Glutamatergic neuron (in vitro differentiated cells): Measurements from ENCODE around the gene PRR19. TPM values are rescaled to one million over a fixed set of nuclear protein-coding genes. Genes with fewer than 3 reads are reported as not detected.

ENCODE experiments used
- DNase-seq: peaks from one replicate; pipeline ENCODE4 v3.0.0; 2022
- H3K27ac Mint-ChIP-seq: one replicate; pipeline ENCODE4 v1.8.0; 2020; ENCODE audit warnings: mild to moderate bottlenecking, mixed read lengths, inconsistent platforms; ENCODE audit not compliant: unreplicated experiment
- H3K27me3 Mint-ChIP-seq: one replicate; pipeline ENCODE4 v1.8.0; 2020; ENCODE audit warnings: mild to moderate bottlenecking, moderate library complexity, mixed read lengths, inconsistent platforms; ENCODE audit not compliant: unreplicated experiment
- H3K36me3 Mint-ChIP-seq: one replicate; pipeline ENCODE4 v1.8.0; 2020; ENCODE audit warnings: mild to moderate bottlenecking, mixed read lengths, inconsistent platforms; ENCODE audit not compliant: unreplicated experiment
- H3K4me1 Mint-ChIP-seq: one replicate; pipeline ENCODE4 v1.8.0; 2020; ENCODE audit warnings: mild to moderate bottlenecking, low read depth, mixed read lengths, inconsistent platforms; ENCODE audit not compliant: unreplicated experiment
- H3K4me3 Mint-ChIP-seq: one replicate; pipeline ENCODE4 v1.8.0; 2020; ENCODE audit warnings: mild to moderate bottlenecking, mixed read lengths, inconsistent platforms; ENCODE audit not compliant: unreplicated experiment
- H3K9me3 Mint-ChIP-seq: one replicate; pipeline ENCODE4 v1.8.0; 2020; ENCODE audit warnings: mild to moderate bottlenecking, moderate library complexity, mixed read lengths, inconsistent platforms; ENCODE audit not compliant: unreplicated experiment
- CTCF ChIP-seq: fragments of 200-600 bp; sonication (generic); IDR thresholded peaks from one replicate; pipeline ENCODE4 v1.5.0; 2021; ENCODE audit not compliant: partially characterized antibody, unreplicated experiment
- total RNA-seq: library from RNA; stranded (reverse); fragmentation: NEBNext Ultra II Directional; extraction: Animal tissue kit (Norgen Biotek cat#: 25700); gene quantifications from one replicate; pipeline ENCODE4 v1.2.1, GENCODE V29; 2021; ENCODE audit not compliant: unreplicated experiment

The PRR19 gene
- total RNA-seq, 1 donor from 2014 or later, result 1.6 TPM

GRCh38 chr19:42315024-42315423 is 13.1 kb downstream of the PRR19 start:
- peak overlapping the region; percentile 59 for H3K4me3 Mint-ChIP-seq
- H3K27me3 Mint-ChIP-seq, result peaks cover 6% of the 10 kb centered on the region
- H3K27ac Mint-ChIP-seq, result no peak overlapping the region
- no peak for DNase-seq
- peaks cover 13% of the 10 kb centered on the region for H3K9me3 Mint-ChIP-seq
- no peaks in the 10 kb centered on the region for H3K36me3 Mint-ChIP-seq
- peaks cover 10% of the 10 kb centered on the region for H3K4me1 Mint-ChIP-seq
- no peak for TF ChIP-seq CTCF

- peaks cover 7% of the 10 kb centered on the region for H3K27me3 Mint-ChIP-seq
- H3K4me3 Mint-ChIP-seq, result peak overlapping the region; percentile 22
- H3K9me3 Mint-ChIP-seq, result peaks cover 13% of the 10 kb centered on the region
- H3K36me3 Mint-ChIP-seq, result no peaks in the 10 kb centered on the region
- H3K4me1 Mint-ChIP-seq, result peaks cover 10% of the 10 kb centered on the region
- peak overlapping the region; percentile 44 for H3K27ac Mint-ChIP-seq
- no peak for TF ChIP-seq CTCF
- no peak for DNase-seq
Observed at GRCh38 chr19:42316223-42317211, 14.6 kb downstream of the PRR19 start.

- Mint-ChIP-seq H3K4me1 (peaks cover 9% of the 10 kb centered on the region), H3K36me3 (no peaks in the 10 kb centered on the region), H3K4me3 (peak overlapping the region; percentile 41), H3K27ac (peak overlapping the region; percentile 25), H3K27me3 (peaks cover 6% of the 10 kb centered on the region), H3K9me3 (peaks cover 10% of the 10 kb centered on the region)
- no peak for DNase-seq
- no peak for TF ChIP-seq CTCF
Observed at GRCh38 chr19:42317535-42317934, 15.6 kb downstream of the PRR19 start.

- Mint-ChIP-seq H3K4me1 (peaks cover 11% of the 10 kb centered on the region), H3K4me3 (no peak overlapping the region), H3K9me3 (peaks cover 7% of the 10 kb centered on the region), H3K27me3 (peaks cover 11% of the 10 kb centered on the region), H3K27ac (peak overlapping the region; percentile 38), H3K36me3 (no peaks in the 10 kb centered on the region)
- no peak for TF ChIP-seq CTCF
- DNase-seq, result no peak
Observed at GRCh38 chr19:42322305-42322704, 20.4 kb downstream of the PRR19 start.

GRCh38 chr19:42323473-42323851 is 21.5 kb downstream of the PRR19 start:
- peaks cover 17% of the 10 kb centered on the region for H3K4me1 Mint-ChIP-seq
- no peak for DNase-seq
- H3K36me3 Mint-ChIP-seq, result no peaks in the 10 kb centered on the region
- no peak for TF ChIP-seq CTCF
- no peak overlapping the region for H3K27ac Mint-ChIP-seq
- H3K27me3 Mint-ChIP-seq, result peaks cover 13% of the 10 kb centered on the region
- H3K9me3 Mint-ChIP-seq, result peaks cover 3% of the 10 kb centered on the region
- H3K4me3 Mint-ChIP-seq, result no peak overlapping the region
